ENCODE results near the gene CPT1C. TPM values are rescaled to one million over a fixed set of nuclear protein-coding genes. Genes with fewer than 3 reads are reported as not detected.
"Not testable (repeated sequence)": the region's sequence is repeated elsewhere in the genome, so short reads cannot be mapped to it uniquely, and the experiment has no call there.

CPT1C gene
- total RNA-seq, 2 experiments from 2014 or later: 1.4 to 1.6 TPM

- no peaks in the 10 kb centered on the region for H3K27me3 Mint-ChIP-seq
- no peak overlapping the region for H3K27ac Mint-ChIP-seq
- H3K36me3 Mint-ChIP-seq: no peaks in the 10 kb centered on the region
- intact Hi-C loops (cut with micrococcal nuclease): no loop called here
- H3K9me3 Mint-ChIP-seq: no peaks in the 10 kb centered on the region
- DNase-seq: no peak
- CTCF ChIA-PET: interaction anchor here (0.6 to 2.2 kb wide), 8 partner anchors 14 to 265 kb away, joined by 3 to 8 read pairs (median 4); partner anchors contain the start of gene AP2A1
- no peak overlapping the region for H3K4me3 Mint-ChIP-seq
- POLR2A ChIA-PET: no interaction called here
- H3K4me1 Mint-ChIP-seq (ENCODE audit: low read depth): peaks cover 9% of the 10 kb centered on the region
These were observed 27.6 kb downstream of the CPT1C start for GRCh38 chr19:49718511-49718910.

GRCh38 chr19:49718991-49719390 is 28.1 kb downstream of the CPT1C start:
- ChIA-PET CTCF (interaction anchor here (0.6 kb wide), 1 partner anchor 138 kb away, joined by 3 read pairs; no protein-coding TSS in a partner anchor), POLR2A (no interaction called here)
- Mint-ChIP-seq H3K9me3 (no peaks in the 10 kb centered on the region), H3K36me3 (no peaks in the 10 kb centered on the region), H3K4me1 (ENCODE audit: low read depth) (peaks cover 9% of the 10 kb centered on the region), H3K4me3 (no peak overlapping the region), H3K27ac (no peak overlapping the region), H3K27me3 (no peaks in the 10 kb centered on the region)
- intact Hi-C loops (cut with micrococcal nuclease): no loop called here
- DNase-seq: no peak

- intact Hi-C loops (cut with micrococcal nuclease); DNase-seq; H3K4me1 Mint-ChIP-seq (ENCODE audit: low read depth); H3K4me3 Mint-ChIP-seq; H3K27me3 Mint-ChIP-seq; POLR2A ChIA-PET; H3K9me3 Mint-ChIP-seq; H3K36me3 Mint-ChIP-seq; H3K27ac Mint-ChIP-seq: not testable (repeated sequence)
- CTCF ChIA-PET: interaction anchor here (0.6 kb wide), 1 partner anchor 137 kb away, joined by 3 read pairs; no protein-coding TSS in a partner anchor
These were observed 28.5 kb downstream of the CPT1C start for GRCh38 chr19:49719420-49719819.

GRCh38 chr19:49727217-49728030 is 36.5 kb downstream of the CPT1C start:
- Mint-ChIP-seq H3K4me3 (no peak overlapping the region), H3K4me1 (ENCODE audit: low read depth) (no peaks in the 10 kb centered on the region), H3K36me3 (no peaks in the 10 kb centered on the region), H3K27ac (no peak overlapping the region), H3K27me3 (peaks cover 1% of the 10 kb centered on the region), H3K9me3 (no peaks in the 10 kb centered on the region)
- ChIA-PET POLR2A (no interaction called here), CTCF (interaction anchor here (1.2 kb wide), 1 partner anchor 10 kb away, joined by 4 read pairs; no protein-coding TSS in a partner anchor)
- DNase-seq: no peak
- intact Hi-C loops (cut with micrococcal nuclease): no loop called here

- POLR2A ChIA-PET: interaction anchor here (1.3 kb wide), 1 partner anchor 12 kb away, joined by 3 read pairs; no protein-coding TSS in a partner anchor
- H3K9me3 Mint-ChIP-seq: no peaks in the 10 kb centered on the region
- no peak overlapping the region for H3K4me3 Mint-ChIP-seq
- H3K36me3 Mint-ChIP-seq: no peaks in the 10 kb centered on the region
- no peak for DNase-seq
- CTCF ChIA-PET: interaction anchor here (1.9 kb wide), 1 partner anchor 14 kb away, joined by 7 read pairs; no protein-coding TSS in a partner anchor
- peaks cover 1% of the 10 kb centered on the region for H3K27me3 Mint-ChIP-seq
- intact Hi-C loops (cut with micrococcal nuclease): no loop called here
- H3K4me1 Mint-ChIP-seq (ENCODE audit: low read depth): no peaks in the 10 kb centered on the region
- no peak overlapping the region for H3K27ac Mint-ChIP-seq
These were observed 39.2 kb downstream of the CPT1C start for GRCh38 chr19:49730166-49730565.

GRCh38 chr19:49738268-49738667 is 47.4 kb downstream of the CPT1C start:
- no peaks in the 10 kb centered on the region for H3K4me1 Mint-ChIP-seq (ENCODE audit: low read depth)
- no peak overlapping the region for H3K4me3 Mint-ChIP-seq
- POLR2A ChIA-PET: no interaction called here
- intact Hi-C loops (cut with micrococcal nuclease): no loop called here
- CTCF ChIA-PET: no interaction called here
- H3K9me3 Mint-ChIP-seq: no peaks in the 10 kb centered on the region
- H3K27ac Mint-ChIP-seq: no peak overlapping the region
- no peak for DNase-seq
- no peaks in the 10 kb centered on the region for H3K27me3 Mint-ChIP-seq
- no peaks in the 10 kb centered on the region for H3K36me3 Mint-ChIP-seq

- Mint-ChIP-seq H3K4me1 (ENCODE audit: low read depth) (no peaks in the 10 kb centered on the region), H3K27ac (no peak overlapping the region), H3K27me3 (no peaks in the 10 kb centered on the region), H3K36me3 (no peaks in the 10 kb centered on the region), H3K9me3 (no peaks in the 10 kb centered on the region), H3K4me3 (no peak overlapping the region)
- no peak for DNase-seq
- intact Hi-C loops (cut with micrococcal nuclease): no loop called here
- ChIA-PET CTCF (no interaction called here), POLR2A (no interaction called here)
These were observed 48.2 kb downstream of the CPT1C start for GRCh38 chr19:49739098-49739497.

- ChIA-PET CTCF (no interaction called here), POLR2A (no interaction called here)
- H3K4me3 Mint-ChIP-seq: no peak overlapping the region
- H3K9me3 Mint-ChIP-seq: no peaks in the 10 kb centered on the region
- no peaks in the 10 kb centered on the region for H3K4me1 Mint-ChIP-seq (ENCODE audit: low read depth)
- intact Hi-C loops (cut with micrococcal nuclease): no loop called here
- H3K27ac Mint-ChIP-seq: no peak overlapping the region
- no peaks in the 10 kb centered on the region for H3K36me3 Mint-ChIP-seq
- H3K27me3 Mint-ChIP-seq: no peaks in the 10 kb centered on the region
- DNase-seq: no peak
These were observed 49.0 kb downstream of the CPT1C start for GRCh38 chr19:49739933-49740332.

GRCh38 chr19:49741210-49741844 is 50.4 kb downstream of the CPT1C start:
- Mint-ChIP-seq H3K27me3 (no peaks in the 10 kb centered on the region), H3K4me1 (ENCODE audit: low read depth) (no peaks in the 10 kb centered on the region), H3K36me3 (no peaks in the 10 kb centered on the region), H3K9me3 (no peaks in the 10 kb centered on the region), H3K27ac (no peak overlapping the region), H3K4me3 (no peak overlapping the region)
- no peak for DNase-seq
- CTCF ChIA-PET: no interaction called here
- POLR2A ChIA-PET: no interaction called here
- intact Hi-C loops (cut with micrococcal nuclease): no loop called here

GRCh38 chr19:49744946-49745381 is 54.0 kb downstream of the CPT1C start:
- Mint-ChIP-seq H3K9me3 (no peaks in the 10 kb centered on the region), H3K4me1 (ENCODE audit: low read depth) (no peaks in the 10 kb centered on the region), H3K27me3 (no peaks in the 10 kb centered on the region), H3K27ac (no peak overlapping the region), H3K4me3 (no peak overlapping the region), H3K36me3 (no peaks in the 10 kb centered on the region)
- DNase-seq: no peak
- ChIA-PET CTCF (no interaction called here), POLR2A (no interaction called here)
- intact Hi-C loops (cut with micrococcal nuclease): no loop called here

GRCh38 chr19:49746206-49746958 is 55.5 kb downstream of the CPT1C start:
- POLR2A ChIA-PET: interaction anchor here (0.6 kb wide), 1 partner anchor 18 kb away, joined by 3 read pairs; no protein-coding TSS in a partner anchor
- peak; percentile 66 for DNase-seq
- H3K9me3 Mint-ChIP-seq: no peaks in the 10 kb centered on the region
- peaks cover 2% of the 10 kb centered on the region for H3K27me3 Mint-ChIP-seq
- no peaks in the 10 kb centered on the region for H3K4me1 Mint-ChIP-seq (ENCODE audit: low read depth)
- no peaks in the 10 kb centered on the region for H3K36me3 Mint-ChIP-seq
- no peak overlapping the region for H3K4me3 Mint-ChIP-seq
- intact Hi-C loops (cut with micrococcal nuclease): no loop called here
- H3K27ac Mint-ChIP-seq: no peak overlapping the region
- CTCF ChIA-PET: interaction anchor here (0.7 kb wide), 1 partner anchor 1328 kb away, joined by 3 read pairs; no protein-coding TSS in a partner anchor

- ChIA-PET POLR2A (no interaction called here), CTCF (no interaction called here)
- H3K36me3 Mint-ChIP-seq: no peaks in the 10 kb centered on the region
These were observed 58.3 kb downstream of the CPT1C start for GRCh38 chr19:49749055-49749716.

More at GRCh38 chr19:49749055-49749716, 58.3 kb downstream of the CPT1C start:
- no peaks in the 10 kb centered on the region for H3K9me3 Mint-ChIP-seq
- no peaks in the 10 kb centered on the region for H3K4me1 Mint-ChIP-seq (ENCODE audit: low read depth)
- no peak overlapping the region for H3K4me3 Mint-ChIP-seq
- H3K27me3 Mint-ChIP-seq: peaks cover 2% of the 10 kb centered on the region
- no peak for DNase-seq
- intact Hi-C loops (cut with micrococcal nuclease): no loop called here
- H3K27ac Mint-ChIP-seq: no peak overlapping the region
